ENCODE results near the gene MAPK11.
"Not testable (repeated sequence)": the region's sequence is repeated elsewhere in the genome, so short reads cannot be mapped to it uniquely, and the experiment has no call there.

The MAPK11 gene

GRCh38 chr22:50275181-50276055 is 5.2 kb upstream of the MAPK11 start:
- no peak for DNase-seq

DNA sequence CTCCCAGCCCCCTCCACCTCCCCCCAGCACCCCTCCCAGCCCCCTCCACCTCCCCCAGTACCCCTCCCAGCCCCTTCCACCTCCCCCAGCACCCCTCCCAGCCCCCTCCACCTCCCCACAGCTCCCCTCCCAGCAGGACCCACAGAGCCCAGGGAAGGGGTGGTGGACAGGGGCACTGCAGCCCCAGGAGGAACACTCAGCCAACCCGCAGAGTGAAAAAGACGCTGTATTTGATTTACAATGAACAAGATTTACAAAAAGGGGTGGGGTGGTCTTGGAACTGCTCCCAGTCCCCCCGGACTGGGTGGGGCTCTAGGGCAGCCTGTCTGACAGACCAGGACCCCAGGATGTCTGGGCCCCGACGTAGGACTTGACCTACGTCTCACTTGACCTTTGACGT is 4.6 kb upstream of the MAPK11 start:
- no peak for DNase-seq

GRCh38 chr22:50274311-50274710 is 4.1 kb upstream of the MAPK11 start:
- DNase-seq, result no peak

DNA sequence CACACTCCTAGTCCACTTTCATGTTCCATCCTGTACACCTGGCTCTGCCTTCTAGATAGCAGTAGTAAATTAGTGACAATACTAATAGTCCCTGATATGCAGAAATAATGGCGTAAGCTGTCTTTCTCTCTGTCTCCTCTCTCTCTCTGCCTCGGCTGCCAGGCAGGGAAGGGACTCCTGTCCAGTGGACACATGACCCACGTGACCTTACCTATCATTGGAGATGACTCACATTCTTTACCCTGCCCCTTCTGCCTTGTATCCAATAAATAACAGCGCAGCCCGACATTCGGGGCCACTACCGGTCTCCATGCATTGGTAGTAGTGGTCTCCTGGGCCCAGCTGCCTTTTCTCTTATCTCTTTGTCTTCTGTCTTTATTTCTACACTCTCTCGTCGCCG is 3.6 kb upstream of the MAPK11 start:
- not testable (repeated sequence) for DNase-seq

- DNase-seq, result not testable (repeated sequence)
Observed at GRCh38 chr22:50273352-50273751, 3.2 kb upstream of the MAPK11 start.

DNA sequence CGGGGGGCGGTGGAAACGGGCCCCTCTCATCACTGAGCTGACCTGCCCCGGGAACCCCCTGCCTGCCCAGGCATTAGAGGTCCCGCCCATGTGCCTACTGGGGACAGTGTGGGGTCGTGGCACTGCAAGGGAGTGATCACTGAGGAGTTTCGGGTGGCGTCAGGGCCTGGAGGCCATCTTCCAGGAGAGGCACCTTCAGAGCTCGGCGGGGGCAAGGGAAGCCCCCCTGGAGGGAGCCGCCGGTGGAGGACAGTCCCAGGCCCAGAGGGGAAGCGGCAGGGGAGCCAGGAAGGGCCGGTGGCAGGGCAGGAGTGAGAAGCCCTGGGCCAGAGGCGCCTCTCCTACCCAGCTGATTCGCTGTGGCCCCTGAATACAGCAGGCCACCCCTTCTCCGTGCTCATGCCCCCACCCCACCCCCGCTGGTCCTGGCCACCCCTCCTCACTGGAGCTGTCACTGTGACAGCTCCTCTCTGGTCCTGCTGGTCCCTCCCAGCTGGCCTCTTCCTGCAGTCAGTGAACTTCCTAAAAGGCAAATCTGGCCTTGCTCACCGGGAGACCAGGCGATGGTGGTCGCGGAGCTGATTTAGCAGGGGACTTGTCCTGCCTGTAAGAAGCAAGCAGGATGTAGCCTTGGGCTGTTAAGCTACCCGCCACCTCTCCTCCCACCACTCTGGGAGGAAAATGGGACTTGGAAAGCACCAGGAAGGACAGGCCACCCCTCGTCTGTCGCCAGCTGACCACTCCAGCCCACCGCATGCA is 2.0 kb upstream of the MAPK11 start:
- no peak for DNase-seq

DNA sequence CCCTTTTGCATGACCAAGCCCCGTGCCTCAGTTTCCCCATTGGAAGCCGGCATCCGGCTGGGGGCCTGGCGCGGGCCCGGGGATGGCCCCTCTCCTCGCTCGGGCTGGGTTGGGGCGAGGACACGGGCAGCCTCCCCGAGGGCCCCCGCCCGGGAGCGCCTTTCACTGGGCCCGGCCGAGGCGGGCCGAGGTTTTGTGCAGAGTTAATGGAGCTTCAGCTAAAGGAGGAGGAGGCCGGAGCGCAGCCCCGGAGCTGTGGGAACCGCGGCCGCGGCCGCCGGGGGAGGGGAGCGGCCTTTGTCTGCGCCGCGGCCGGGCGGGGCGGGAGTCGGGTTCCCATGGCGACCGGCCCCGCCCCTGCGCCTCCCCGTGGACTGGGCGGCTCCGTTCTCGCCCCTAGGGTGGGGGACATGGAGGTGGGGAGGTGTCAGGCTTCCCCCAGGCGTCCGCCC is 1.4 kb upstream of the MAPK11 start:
- peak; percentile 46 for DNase-seq

GRCh38 chr22:50270666-50271394 is 650 bp upstream of the MAPK11 start:
- peak; percentile 10 for DNase-seq

DNA sequence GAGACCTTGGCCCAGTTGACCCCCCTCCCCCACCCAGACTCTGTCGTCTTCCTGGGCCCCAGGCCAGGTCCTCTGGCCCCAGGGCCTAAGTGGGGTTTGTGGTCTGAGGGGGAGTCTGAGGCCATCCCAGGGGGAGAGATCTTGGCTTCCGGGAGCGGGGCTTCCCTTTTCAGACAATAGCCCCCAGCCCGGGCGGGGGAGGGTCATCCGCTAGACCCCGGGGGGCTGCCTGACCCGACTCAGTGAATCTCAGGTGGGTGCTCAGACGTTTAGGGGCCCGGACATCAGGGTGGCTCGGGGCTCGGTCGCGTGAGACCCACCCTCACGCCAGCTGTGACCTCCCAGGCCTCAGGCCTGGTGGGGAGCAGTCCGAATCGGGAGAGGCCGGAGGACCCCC is 609 bp downstream of the MAPK11 start:
- DNase-seq, result no peak

DNA sequence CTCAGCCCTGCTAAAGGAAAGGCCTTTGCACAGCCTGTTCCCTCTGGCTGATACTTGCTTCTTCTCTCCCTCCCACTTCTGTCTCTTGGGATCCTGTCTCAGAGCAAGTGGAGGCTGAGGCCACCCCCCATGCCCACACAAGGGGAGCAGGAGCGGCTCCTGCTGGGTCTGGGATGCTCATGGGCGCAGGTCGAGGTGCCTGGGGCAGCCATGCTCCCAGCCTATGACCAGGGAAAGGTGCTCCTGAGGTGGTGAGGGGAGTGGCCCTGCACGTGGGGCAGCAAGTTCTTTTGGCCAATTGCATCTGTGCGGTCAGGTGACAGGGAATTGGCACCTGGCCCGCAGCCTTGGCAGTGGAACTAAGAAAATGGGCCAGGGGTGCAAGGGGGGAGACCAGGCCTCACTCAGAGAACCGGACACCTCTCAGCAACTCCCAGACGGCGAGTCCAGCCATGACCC is 1.5 kb downstream of the MAPK11 start:
- no peak for DNase-seq

DNA sequence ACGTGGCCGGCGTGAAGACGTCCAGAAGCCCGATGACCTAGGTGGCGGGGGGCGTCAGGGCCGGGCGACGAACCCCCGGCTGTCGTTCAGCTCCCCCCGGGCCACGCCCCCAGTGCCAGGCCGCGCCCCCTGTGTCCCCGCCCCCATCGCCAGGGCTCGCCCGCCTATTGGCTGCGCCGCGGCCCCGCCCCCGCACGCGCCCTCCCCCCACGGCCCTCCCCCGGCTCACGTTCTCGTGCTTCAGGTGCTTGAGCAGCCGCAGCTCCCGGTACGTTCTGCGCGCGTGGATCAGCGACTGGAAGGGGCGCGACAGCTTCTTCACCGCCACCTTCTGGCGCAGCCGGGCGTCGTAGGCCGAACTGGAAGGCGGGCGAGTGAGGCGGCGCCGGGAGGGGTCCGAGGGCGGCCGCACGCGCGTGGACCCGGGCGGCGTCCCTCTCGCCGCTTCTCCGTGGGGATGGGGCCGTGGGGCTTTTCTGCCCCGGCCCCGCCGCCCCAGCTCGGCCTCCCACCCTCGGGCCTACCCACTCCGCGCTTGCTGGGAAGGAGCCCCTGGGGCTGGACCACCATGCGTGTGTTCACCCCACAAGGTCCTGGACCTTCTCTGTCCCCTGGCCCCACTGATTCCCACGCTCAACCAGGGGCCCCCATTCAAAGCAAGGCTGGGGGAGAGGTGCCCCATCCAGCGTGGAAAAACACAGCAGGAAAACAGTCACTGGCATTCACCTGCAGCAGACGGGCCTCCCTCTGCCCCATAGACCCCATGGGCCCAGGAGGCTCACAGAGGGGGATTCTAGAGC is 2.4 kb downstream of the MAPK11 start:
- DNase-seq, result no peak

- no peak for DNase-seq
Observed at GRCh38 chr22:50266994-50267393, 3.2 kb downstream of the MAPK11 start.

- no peak for DNase-seq
Observed at GRCh38 chr22:50264946-50265669, 5.1 kb downstream of the MAPK11 start.

DNA sequence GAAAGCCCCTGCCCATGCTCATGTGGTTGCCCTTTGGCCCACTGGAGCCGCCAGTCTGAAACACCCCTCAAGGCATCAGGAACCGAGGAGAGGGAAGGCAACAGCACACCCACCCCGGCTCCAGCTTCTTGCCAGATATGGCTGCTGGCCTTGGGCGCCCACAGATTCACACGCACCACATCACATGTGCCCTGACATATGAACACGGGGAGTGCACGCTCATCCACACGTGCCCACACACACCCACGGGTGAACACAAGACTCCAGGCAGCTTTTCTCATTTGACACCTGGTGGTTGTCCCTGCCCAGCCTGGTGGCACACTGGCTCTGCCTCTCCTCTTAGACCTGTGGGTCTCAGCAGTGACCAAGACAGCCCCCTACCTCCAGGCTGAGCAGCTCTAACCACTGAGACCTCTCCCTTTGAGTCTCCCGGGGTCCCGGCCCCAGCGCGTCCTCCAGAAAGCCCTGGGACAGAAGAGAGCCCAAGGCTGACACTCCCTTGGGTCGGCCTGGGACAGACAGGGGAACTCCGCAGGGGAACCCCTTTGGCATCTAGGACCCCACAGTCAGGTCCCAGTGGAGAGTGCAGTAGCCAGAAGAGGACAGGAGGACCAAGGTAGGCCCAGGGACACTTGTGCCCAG is 6.0 kb downstream of the MAPK11 start:
- DNase-seq, result no peak

- no peak for DNase-seq
Observed at GRCh38 chr22:50262973-50263617, 7.1 kb downstream of the MAPK11 start.

- DNase-seq, result peak; percentile 30
Observed at GRCh38 chr22:50262460-50262911, 7.7 kb downstream of the MAPK11 start.

GRCh38 chr22:50261615-50262459 is 8.3 kb downstream of the MAPK11 start, which contains the start of gene MAPK12:
Gene MAPK12, minus strand, starts transcription at chr22:50261683. Its CDS starts 174 bp downstream, at chr22:50261509.
- peak; percentile 47 for DNase-seq

- peak; percentile 14 for DNase-seq
Observed at GRCh38 chr22:50260801-50261614, 9.2 kb downstream of the MAPK11 start.

DNA sequence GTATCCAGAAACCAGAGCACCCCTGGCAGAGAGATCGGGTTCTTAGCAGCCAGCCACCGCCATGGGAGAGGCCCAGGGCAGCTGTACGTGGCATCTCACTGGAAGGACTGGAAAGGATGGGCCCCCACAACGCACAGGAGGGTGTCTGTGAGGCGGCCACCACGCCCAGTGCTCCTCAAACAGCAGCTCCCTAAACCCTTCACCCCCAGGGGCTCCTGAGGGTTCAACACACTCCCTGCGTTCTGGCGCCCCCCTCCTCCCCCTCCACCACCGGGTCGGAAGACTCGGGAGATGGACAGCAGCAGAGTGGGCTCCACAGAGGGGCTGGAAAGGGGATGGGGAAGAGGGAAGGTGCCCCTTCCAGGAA is 9.8 kb downstream of the MAPK11 start:
- no peak for DNase-seq
